MCF 10A (cell line): Measurements from ENCODE around the gene ABI1. TPM values are rescaled to one million over a fixed set of nuclear protein-coding genes. Genes with fewer than 3 reads are reported as not detected.

Experiments used
- BruUV-seq: library from RNA; stranded (reverse); fragments of 400-500 nt; replicated peaks from 2 replicates; lab custom pipeline; 2021; lab: Mats Ljungman, UMichigan
- CTCF ChIA-PET: fragments of 300-600 bp; sonication (Branson Sonifier 250); formaldehyde crosslinking; extraction: SDS; loops from one replicate; lab custom pipeline; 2021; ENCODE audit warnings: antibody characterized with exemption, inconsistent platforms; lab: Yijun Ruan, JAX
- POLR2A ChIA-PET: fragments of 300-600, 350-650 bp; sonication (Branson Sonifier 250); formaldehyde crosslinking; extraction: SDS; loops from one replicate; lab custom pipeline; 2020; ENCODE audit warnings: antibody characterized with exemption, inconsistent platforms; lab: Yijun Ruan, JAX
- DNase-seq: peaks from one replicate; pipeline ENCODE4 v3.0.0-alpha.2; 2018; ENCODE audit not compliant: unreplicated experiment
- H3K27ac Mint-ChIP-seq: one replicate; pipeline ENCODE4 v1.8.0; 2022; ENCODE audit warnings: mild to moderate bottlenecking, low read depth, mixed read lengths; ENCODE audit not compliant: unreplicated experiment
- H3K27me3 Mint-ChIP-seq: one replicate; pipeline ENCODE4 v1.8.0; 2022; ENCODE audit warnings: mixed read lengths; ENCODE audit not compliant: insufficient read depth, unreplicated experiment
- H3K36me3 Mint-ChIP-seq: one replicate; pipeline ENCODE4 v1.8.0; 2022; ENCODE audit warnings: mild to moderate bottlenecking, moderate library complexity, mixed read lengths; ENCODE audit not compliant: insufficient read depth, unreplicated experiment
- H3K4me1 Mint-ChIP-seq: one replicate; pipeline ENCODE4 v1.8.0; 2022; ENCODE audit warnings: mixed read lengths; ENCODE audit not compliant: insufficient read depth, unreplicated experiment
- H3K4me3 Mint-ChIP-seq: one replicate; pipeline ENCODE4 v1.8.0; 2022; ENCODE audit warnings: mild to moderate bottlenecking, moderate library complexity, mixed read lengths; ENCODE audit not compliant: unreplicated experiment
- H3K9me3 Mint-ChIP-seq: one replicate; pipeline ENCODE4 v1.8.0; 2022; ENCODE audit warnings: mixed read lengths; ENCODE audit not compliant: unreplicated experiment
- CTCF ChIP-seq: fragments of 200-600 bp; IDR thresholded peaks from one replicate; pipeline ENCODE4 v1.8.0; 2022; ENCODE audit warnings: antibody characterized with exemption, mild to moderate bottlenecking; ENCODE audit not compliant: unreplicated experiment
- intact Hi-C: fragments of 100-400 bp; cut with micrococcal nuclease; formaldehyde crosslinking; loops from 2 replicates; pipeline ENCODE4 v1.14.1; 2022
- total RNA-seq: library from RNA; stranded (reverse); gene quantifications from 2 replicates; pipeline ENCODE4 v1.2.3, GENCODE V29; 2022

ABI1 gene
- total RNA-seq, 1 experiment from 2014 or later = 53.0 TPM

- intact Hi-C loops = loop anchor here (1.0 kb wide), 2 partner anchors 8 to 21 kb away; no protein-coding TSS in a partner anchor
- Mint-ChIP-seq H3K36me3 (no peaks in the 10 kb centered on the region), H3K27ac (peak overlapping the region; percentile 95), H3K4me1 (peaks cover 12% of the 10 kb centered on the region), H3K4me3 (peak overlapping the region; percentile 91), H3K27me3 (no peaks in the 10 kb centered on the region), H3K9me3 (no peaks in the 10 kb centered on the region)
- ChIA-PET CTCF (interaction anchor here (0.5 to 2.7 kb wide), 11 partner anchors 9 to 548 kb away, joined by 3 to 21 read pairs (median 4); no protein-coding TSS in a partner anchor), POLR2A (interaction anchor here (0.5 to 3.1 kb wide), 10 partner anchors 9 to 267 kb away, joined by 3 to 24 read pairs (median 4); no protein-coding TSS in a partner anchor)
- peak; percentile 47 for TF ChIP-seq CTCF
- no peak for DNase-seq
- no TSS peak for BruUV-seq
These were observed 644 bp upstream of the ABI1 start for GRCh38 chr10:26861205-26861998.

GRCh38 chr10:26860102-26860442 is 686 bp downstream of the ABI1 start:
- POLR2A ChIA-PET = interaction anchor here (0.6 to 3.1 kb wide), 12 partner anchors 8 to 364 kb away, joined by 3 to 24 read pairs (median 3); no protein-coding TSS in a partner anchor
- Mint-ChIP-seq H3K27ac (peak overlapping the region; percentile 95), H3K36me3 (no peaks in the 10 kb centered on the region), H3K27me3 (no peaks in the 10 kb centered on the region), H3K4me3 (peak overlapping the region; percentile 91), H3K9me3 (no peaks in the 10 kb centered on the region), H3K4me1 (peaks cover 12% of the 10 kb centered on the region)
- intact Hi-C loops = loop anchor here (1.0 kb wide), 1 partner anchor 79 kb away; no protein-coding TSS in a partner anchor
- CTCF ChIA-PET = interaction anchor here (1.3 kb wide), 1 partner anchor 15 kb away, joined by 3 read pairs; no protein-coding TSS in a partner anchor
- DNase-seq = peak; percentile 79
- BruUV-seq = no TSS peak
- no peak for TF ChIP-seq CTCF

GRCh38 chr10:26859241-26860101 is 1.3 kb downstream of the ABI1 start:
- Mint-ChIP-seq H3K4me1 (peaks cover 15% of the 10 kb centered on the region), H3K27ac (peak overlapping the region; percentile 95), H3K36me3 (no peaks in the 10 kb centered on the region), H3K27me3 (no peaks in the 10 kb centered on the region), H3K4me3 (peak overlapping the region; percentile 91), H3K9me3 (no peaks in the 10 kb centered on the region)
- CTCF ChIA-PET = interaction anchor here (0.6 to 0.7 kb wide), 3 partner anchors 24 to 381 kb away, joined by 3 to 4 read pairs (median 3); no protein-coding TSS in a partner anchor
- BruUV-seq = TSS peak; percentile 66
- no peak for TF ChIP-seq CTCF
- POLR2A ChIA-PET = interaction anchor here (0.6 to 2.8 kb wide), 16 partner anchors 8 to 364 kb away, joined by 3 to 24 read pairs (median 3); partner anchors contain the start of gene PDSS1
- intact Hi-C loops = loop anchor here (1.0 kb wide), 1 partner anchor 78 kb away; no protein-coding TSS in a partner anchor
- DNase-seq = peak; percentile 29
